OCI-M2 (cell line): ENCODE results near the gene GON4L.
A peak's percentile ranks its signal among the peaks of the same experiment; 100 is the strongest.
"Not testable (repeated sequence)": the region's sequence is repeated elsewhere in the genome, so short reads cannot be mapped to it uniquely, and the experiment has no call there.

ENCODE experiments used
- DNase-seq: peaks from one replicate; lab custom pipeline; 2025; ENCODE audit not compliant: unreplicated experiment; lab: John Stamatoyannopoulos, UW

Gene GON4L

DNA sequence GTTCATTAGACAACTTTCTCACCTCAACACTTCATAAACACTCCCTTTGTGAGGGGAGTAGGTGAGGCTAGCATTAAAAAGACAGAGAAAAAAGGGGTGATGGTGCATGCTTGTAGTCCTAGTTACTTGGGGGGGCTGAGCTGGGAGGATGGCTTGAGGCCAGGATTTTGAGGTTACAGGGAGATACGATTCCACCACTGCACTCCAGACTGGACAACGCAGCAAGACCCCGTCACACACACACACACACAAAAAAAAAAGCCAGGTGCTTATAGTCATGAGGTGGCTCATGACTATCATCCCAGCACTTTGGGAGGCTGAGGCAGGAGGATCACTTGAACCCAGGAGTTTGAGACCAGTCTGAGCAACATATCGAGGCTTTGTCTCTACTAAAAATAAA is 29.6 kb downstream of the GON4L start:
- no peak for DNase-seq

DNA sequence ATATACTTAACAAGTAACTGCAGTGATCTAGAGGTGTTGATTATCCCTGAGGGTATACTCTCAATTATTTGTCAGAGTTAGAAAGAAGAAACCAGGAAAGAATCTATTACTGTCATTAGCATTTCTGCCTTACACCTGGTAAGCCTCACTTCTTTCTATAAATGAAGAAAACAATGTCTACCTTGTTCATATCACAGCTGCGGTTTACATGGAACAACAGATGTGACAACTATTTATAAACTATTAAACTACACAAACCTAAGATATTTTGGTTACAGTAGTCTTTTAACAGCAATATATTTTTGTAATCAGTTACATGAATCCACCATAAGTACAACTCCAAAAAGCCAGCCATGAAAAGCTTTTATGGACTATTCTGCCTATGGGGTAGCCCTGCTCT is 40.7 kb downstream of the GON4L start:
- DNase-seq: no peak

GRCh38 chr1:155813672-155814071 is 43.3 kb downstream of the GON4L start:
- no peak for DNase-seq

DNA sequence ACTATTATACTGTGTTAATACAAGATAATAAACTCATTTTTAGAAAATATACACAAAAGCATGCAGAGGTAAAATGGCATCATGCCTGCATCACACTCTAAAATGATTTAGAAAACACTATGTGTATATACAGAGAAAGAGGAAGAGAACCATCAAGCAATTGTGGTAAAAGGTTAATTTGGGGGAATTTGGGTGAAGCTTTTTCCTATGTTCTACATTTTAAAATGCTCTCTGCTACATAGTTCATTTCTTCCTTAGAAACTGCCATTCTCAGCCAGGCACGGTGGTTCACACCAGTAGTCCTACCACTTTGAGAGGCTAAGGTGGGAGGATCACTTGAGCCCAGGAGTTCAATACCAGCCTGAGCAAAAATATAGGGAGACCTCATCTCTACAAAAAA is 44.1 kb downstream of the GON4L start:
- DNase-seq: no peak

DNA sequence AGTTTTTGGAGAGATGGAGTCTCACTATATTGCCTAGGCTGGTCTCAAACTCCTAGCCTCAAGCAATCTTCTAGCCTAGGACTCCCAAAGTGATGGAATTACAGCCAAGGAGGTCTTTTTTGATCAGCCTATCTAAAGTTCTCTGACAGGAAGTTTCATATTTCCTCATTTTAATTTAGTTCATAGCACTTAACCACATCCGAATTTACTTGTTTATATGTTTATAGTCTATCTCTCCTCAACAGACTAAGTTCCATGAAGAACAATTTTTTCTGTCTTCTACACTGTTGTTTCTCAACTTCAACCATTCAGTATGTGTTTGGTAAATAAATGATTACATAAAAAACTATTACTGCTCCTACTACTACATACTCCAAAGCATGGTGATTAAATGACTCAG is 47.9 kb downstream of the GON4L start:
- no peak for DNase-seq

DNA sequence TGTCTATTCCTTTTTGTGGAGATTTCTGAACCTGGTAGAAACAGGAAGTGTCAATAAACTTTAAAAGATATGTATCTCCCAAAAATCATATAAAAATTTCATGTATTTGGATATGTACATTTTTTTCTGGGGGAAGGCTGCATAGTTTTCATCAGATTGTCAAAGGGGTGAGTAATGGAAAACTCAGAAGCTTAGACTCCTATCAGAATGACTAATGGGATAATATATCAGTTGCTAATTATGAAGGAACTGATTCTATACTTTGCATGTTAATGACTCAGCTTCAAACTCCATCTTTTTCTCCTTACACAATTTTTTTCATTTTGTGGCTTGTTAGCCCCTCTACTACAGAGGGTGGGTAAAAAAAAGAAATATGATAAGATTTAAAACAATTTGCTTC is 55.9 kb downstream of the GON4L start:
- no peak for DNase-seq

GRCh38 chr1:155795618-155796017 is 61.4 kb downstream of the GON4L start:
- DNase-seq: not testable (repeated sequence)

DNA sequence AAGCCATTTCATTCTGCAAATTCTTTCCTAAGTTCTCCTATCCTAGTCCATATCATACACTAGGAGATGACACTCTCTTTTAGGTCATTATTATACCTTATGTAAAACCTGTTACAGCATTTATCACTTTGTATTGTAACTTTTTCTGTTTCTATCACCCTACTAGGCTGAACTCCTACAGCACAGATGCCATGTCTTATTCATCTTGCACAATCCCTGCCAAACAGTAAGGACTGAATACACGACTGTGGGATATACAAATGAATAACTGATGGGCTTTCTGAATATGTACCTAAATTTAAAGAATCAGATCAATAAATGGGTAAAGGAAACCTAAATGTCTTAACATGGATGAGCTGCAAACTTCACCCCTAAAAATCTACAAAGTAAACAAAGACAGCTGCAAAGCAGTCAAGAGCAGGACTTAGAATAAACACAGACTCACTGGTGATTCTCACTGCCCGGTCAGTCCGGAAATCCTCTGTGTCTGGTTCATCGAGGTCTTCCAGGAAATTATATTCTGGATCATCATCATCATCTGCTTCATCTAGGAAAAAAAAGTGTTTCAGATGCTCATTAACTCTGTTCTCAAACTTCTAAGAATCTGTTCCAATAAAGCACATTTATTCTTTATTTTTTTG is 62.3 kb downstream of the GON4L start:
- DNase-seq: no peak

GRCh38 chr1:155793213-155793612 is 63.8 kb downstream of the GON4L start:
- no peak for DNase-seq

DNA sequence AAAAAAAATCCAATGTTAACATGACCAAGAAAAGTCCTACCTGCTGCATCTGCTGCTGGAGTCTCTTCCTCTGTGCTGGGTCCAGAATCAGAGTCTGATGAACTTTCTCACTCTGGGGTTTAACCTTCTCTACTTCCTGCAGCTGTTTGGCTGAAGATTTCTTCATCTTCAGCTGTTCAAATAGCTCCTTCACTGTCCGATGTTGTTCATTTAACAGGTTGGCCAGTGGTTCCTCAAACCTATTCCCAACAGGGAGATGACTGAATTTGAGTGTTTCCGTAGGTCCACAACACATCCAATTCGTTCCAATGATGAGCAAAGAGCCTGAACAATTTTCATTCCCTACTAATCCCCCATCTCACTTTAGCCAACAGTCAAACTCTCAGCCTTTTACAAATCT is 79.4 kb downstream of the GON4L start:
- DNase-seq: no peak

DNA sequence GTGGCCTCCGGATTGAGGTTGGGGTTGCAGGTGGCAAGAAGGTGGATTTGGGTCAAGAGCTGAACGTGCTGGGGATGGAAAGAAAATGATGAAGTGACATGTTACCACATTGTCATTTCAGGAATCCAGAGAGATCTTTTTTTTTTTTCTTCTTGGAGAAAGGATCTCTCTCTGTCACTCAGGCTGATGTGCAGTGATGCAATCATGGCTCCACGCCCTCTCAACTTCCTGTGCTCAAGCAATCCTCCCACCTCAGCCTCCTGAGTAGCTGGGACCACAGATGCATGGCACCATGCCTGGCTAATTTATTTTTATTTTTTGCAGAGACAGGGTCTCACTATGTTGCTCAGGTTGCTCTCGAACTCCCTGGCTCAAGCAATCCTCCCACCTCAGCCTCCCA is 80.6 kb downstream of the GON4L start:
- DNase-seq: no peak

DNA sequence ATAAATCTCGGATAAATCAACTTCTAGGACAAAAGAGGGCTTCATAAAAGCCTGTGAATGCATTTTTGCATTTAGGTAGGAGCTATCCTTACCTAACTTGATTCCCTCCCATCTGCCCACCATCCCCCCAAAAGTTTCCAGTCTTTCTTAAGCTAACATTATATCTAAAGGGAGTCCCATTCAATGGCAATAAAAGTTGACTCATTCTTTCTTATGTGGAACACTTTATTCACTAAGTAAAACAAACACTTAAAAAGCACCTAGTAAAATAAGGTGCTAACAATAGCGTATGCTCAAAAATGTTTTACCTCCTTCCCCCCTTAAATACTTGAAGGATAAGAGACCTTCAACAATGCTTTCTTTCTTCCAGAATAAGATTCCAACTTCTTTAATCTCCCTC is 83.8 kb downstream of the GON4L start:
- DNase-seq: no peak

- no peak for DNase-seq
These were observed 87.8 kb downstream of the GON4L start for GRCh38 chr1:155769257-155769656.

- DNase-seq: not testable (repeated sequence)
These were observed 89.5 kb downstream of the GON4L start for GRCh38 chr1:155767399-155767989.

DNA sequence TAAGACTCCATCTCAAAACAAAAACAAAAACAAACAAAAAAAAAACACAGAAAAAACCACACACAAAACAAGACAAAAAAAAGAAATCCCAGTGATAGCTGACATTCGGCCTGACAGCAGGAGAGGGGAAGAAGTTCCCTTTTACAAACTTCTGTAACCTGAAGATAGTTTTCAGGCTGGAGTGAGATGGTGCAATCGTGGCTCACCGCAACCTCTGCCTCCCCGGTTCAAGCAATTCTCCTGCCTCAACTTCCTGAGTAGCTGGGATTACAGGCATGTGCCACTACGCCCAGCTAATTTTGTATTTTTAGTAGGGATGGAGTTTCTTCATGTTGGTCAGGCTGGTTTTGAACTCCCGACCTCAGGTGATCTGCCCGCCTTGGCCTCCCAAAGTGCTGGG is 93.0 kb downstream of the GON4L start:
- peak; percentile 7 for DNase-seq

DNA sequence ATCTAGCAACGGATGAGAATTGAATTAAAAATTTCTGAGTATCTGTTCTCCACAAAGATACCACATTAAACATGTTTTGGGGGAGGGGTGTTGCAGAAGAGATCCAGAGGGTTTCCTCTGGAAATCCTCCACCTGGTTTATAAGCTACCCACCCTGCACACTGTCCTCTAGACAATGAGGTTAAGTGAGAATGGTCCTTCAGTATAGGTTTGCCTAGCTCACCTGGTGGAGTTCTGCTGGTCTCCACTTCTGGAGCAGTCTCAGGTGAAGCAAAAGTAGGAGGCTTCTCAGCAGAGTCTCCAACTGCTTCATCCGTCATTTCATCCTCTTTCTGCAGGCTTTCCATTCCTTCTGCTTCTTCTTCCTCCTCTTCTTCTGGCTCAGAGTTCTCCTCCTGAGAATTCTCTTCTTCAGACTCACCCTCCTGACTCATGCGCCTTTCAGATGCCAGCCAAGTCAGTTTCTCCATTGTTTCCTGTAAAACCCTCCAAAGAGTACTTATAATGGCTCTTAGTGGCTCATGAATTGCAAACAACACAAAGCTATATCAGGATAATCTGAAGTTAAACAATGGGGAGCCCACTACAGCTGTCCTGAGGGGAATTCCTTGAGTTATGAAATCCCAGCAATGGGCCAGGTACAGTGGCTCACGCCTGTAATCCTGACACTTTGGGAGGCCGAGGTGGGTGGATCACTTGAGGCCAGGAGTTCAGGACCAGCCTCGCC is 93.8 kb downstream of the GON4L start:
- not testable (repeated sequence) for DNase-seq

DNA sequence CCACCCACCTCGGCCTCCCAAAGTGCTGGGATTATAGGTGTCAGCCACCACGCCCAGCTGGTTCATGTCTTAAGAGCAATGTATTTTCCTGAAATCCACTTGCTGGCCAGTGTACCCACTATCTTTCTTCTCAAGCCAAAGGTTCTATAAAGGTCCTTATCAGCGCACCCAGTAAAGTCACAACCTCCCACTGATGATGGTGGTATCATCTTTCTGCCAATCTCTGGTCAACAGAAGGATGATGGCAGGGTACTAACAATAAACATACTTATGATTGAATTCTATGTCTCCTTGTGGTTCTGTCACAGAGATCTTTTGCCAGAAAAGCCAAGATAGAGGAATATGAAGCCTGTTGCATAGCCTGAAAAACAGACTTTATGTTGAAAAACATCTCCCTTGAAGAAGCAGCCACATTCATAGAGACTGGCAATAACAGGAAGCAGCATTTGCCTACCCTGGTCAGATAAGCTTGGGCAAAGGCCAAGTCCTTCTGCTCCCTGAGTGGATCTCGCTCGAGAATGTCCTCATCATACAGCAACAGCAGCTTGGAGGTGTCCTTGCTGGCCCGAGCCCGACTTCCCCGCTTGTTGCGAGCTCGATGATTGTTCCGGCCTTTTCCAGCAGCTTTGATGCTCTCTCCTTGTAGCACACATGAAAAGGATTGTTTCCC is 95.1 kb downstream of the GON4L start:
- DNase-seq: peak; percentile 22

- DNase-seq: no peak
These were observed 96.1 kb downstream of the GON4L start for GRCh38 chr1:155760751-155761475.

GRCh38 chr1:155759966-155760630 is 96.9 kb downstream of the GON4L start:
- DNase-seq: no peak

DNA sequence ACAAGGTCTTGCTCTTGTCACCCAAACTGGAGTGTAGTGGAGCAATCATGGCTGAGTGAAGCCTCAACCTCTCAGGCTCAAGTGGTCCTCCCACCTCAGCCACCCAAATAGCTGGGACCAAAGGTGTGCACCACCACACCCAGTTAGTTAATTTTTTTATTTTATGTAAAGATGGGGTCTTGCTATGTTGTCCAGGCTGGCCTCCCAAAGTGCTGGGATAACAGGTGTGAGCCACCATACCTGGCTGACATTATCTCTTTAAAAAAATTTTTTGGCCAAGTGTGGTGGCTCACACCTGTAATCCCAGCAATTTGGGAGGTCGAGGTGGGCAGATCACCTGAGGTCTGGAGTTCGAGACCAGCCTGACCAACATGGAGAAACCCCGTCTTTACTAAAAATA is 98.0 kb downstream of the GON4L start:
- not testable (repeated sequence) for DNase-seq

- not testable (repeated sequence) for DNase-seq
These were observed 108.9 kb downstream of the GON4L start for GRCh38 chr1:155748141-155748540.
